ENCODE results near the gene SMDT1.
"Not testable (repeated sequence)": the region's sequence is repeated elsewhere in the genome, so short reads cannot be mapped to it uniquely, and the experiment has no call there.

Gene SMDT1

DNA sequence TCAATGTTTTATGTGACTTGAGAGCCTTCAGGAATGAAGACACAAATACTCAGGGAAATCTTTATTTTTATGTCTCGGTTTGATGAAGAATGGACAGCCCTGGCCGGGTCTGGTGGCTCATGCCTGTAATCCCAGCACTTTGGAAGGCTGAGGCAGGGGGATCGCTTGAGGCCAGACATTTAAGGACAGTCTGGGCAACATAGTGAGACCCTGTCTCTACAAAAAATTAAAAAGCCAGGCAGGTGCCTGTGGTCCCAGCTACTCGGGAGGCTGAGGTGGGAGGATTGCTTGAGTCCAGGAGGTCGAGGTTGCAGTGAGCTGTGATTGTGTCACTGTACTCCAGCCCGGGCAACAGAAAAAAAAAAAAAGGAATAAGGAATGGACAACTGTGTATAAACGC lies 8.0 kb upstream of the SMDT1 start:
- DNase-seq = not testable (repeated sequence)

GRCh38 chr22:42072606-42073330 lies 6.7 kb upstream of the SMDT1 start:
- DNase-seq = no peak

GRCh38 chr22:42073621-42074041 lies 5.9 kb upstream of the SMDT1 start:
- DNase-seq = no peak

GRCh38 chr22:42074132-42074811 lies 5.2 kb upstream of the SMDT1 start, which contains the start of gene PHETA2:
PHETA2 (plus strand) TSS chr22:42074248; CDS start chr22:42077294, 3,046 bp downstream.
- DNase-seq = no peak

- no peak for DNase-seq
These were observed 4.4 kb upstream of the SMDT1 start for GRCh38 chr22:42074846-42075676.

DNA sequence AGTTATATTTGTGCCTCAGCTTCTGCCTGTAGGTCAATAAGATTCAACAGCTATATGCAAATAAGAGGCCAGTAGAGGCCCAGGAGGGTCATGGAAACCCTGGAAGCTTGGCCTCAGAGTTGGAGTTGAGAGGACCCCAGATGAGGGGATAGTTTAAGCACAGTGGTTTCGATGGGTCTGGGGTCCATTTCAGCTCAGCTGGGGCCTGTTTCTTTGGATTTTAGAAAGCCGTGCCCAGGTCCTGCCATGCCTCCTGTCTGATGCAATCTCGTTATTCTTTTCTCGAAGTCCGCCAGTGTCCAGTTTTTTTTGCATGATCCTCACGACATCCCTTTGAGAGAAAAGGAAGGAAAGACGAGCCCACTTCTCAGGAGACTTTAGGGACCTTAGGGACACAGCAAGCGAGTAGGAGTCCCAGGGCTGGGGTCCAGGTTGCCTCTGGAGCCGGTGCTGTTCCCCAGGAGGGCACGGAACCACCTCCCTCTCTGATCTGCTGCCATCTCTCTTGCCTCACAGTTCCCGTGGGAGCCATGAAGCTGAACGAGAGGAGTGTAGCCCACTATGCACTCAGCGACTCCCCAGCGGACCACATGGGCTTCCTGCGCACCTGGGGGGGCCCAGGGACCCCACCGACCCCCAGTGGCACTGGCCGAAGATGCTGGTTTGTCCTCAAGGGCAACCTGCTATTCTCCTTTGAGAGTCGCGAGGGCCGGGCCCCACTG lies 2.6 kb upstream of the SMDT1 start:
- DNase-seq = no peak

- no peak for DNase-seq
These were observed 1.9 kb upstream of the SMDT1 start for GRCh38 chr22:42077486-42078125.

- DNase-seq = no peak
These were observed 806 bp upstream of the SMDT1 start for GRCh38 chr22:42078469-42079318.

GRCh38 chr22:42080287-42080686 lies 787 bp downstream of the SMDT1 start:
- DNase-seq = peak; percentile 25

DNA sequence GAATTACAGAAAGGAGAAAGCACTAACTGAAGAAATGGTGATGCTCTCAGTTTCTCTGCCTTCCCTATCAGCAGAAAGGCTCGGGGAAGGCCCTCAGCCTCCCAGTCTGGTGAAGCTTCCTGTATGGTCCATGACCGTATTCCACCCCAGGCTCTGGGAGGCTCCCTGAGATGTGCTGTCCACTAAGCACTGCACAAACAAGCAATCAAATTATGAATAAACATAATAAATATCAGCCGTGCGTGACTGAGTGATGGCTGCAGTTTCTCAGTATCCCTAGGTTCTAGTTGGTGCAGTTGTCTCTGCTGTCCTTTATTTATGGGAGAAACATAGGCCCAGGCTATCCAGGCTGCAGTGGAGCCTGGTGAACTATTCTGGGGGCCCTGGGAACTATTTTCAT lies 3.6 kb downstream of the SMDT1 start:
- no peak for DNase-seq

DNA sequence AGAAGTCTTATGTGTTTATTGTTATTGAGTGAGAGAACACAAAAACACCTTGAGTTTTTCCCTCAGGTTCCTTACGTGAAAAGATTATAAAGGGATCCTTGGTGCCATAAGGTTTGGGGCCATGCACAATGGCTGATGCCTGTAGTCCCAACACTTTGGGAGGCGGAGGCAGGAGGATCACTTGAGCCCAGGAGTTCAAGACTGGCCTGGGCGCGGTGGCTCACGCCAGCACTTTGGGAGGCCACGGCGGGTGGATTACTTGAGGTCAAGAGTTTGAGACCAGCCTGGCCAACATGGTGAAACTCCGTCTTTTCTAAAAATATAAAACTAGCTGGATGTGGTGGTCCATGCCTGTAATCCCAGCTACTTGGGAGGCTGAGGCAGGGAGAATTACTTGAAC lies 5.4 kb downstream of the SMDT1 start:
- no peak for DNase-seq

- no peak for DNase-seq
These were observed 6.6 kb downstream of the SMDT1 start for GRCh38 chr22:42086051-42086450.

DNA sequence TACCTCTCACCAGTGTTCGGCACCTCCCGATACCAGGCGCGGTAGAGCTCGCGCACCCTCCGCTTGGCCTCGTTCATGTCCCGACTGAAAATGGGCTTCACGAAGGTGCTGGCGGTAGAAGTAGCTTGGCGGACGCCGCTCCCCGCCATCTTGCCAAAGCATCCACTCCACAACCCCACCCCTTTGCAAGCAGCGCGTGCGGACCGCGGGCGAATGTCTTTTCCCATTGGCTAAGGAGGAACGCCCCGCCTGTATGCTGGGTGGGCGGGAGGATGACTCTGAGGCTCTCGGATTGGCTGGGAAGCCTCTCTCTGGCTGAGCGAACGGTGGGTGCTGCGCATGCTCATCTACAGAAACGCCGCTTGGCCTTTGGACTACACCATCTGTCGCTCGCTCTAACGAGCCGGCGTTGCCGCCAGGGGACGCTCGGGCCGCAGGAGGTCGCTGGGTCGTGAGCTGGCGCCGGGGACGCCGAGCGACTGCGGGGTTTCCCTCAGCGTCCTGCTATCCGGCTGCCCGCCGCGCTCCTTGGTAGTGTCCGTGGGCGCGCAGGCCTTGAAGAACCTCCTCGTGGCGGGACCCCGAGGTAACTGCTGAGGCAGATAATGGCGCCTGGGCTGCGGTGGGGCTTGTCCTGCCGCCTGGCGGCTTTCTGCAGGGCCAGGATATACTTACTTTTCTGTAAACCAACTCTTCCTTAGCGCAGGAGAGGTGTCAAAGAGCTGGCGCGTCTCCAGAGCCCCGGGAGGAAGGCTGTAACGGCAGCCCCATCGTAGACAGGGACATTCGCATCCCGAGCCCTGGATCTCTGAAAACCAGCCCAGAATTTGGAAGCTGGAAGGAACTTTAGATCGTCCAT lies 11.3 kb downstream of the SMDT1 start, which contains the start of gene NDUFA6:
Gene NDUFA6, minus strand, starts transcription at position 177 of the 859 bp plus-strand sequence. Its CDS starts 28 bp downstream, at position 149.
- DNase-seq = peak; percentile 99

DNA sequence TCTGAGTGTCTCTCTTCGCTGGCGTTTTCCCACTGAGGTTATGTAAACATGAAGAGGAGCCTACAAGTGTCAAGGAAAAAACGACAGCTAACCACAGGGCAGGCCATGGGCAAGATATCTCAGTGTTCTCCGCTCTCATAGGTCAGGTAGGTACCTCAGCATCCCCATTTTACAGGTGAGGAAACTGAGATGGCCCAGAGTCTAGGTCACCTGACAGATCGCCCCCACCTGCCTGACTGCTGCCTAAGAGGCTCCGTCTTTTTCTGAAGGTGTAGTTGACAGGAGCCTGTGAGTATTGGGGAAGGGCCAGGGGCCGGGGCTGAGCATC lies 11.9 kb downstream of the SMDT1 start:
- DNase-seq = no peak

DNA sequence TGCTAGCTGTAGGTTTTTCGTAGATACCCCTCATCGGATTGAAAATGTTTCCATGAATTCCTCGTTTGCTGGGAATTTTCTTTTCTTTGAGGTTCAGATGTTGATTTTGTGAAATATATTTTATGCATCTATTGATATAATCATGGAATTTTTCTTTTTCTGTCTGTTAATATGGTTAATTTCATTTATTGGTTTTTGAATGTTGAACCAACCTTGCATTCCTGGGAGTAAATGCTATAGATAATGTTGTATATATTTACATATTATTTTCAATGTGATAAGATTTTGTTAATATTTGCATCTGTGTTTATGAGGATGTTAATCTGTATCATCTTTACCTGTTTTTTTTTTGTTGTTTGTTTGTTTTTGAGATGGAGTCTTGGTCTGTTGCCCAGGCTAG lies 21.7 kb downstream of the SMDT1 start:
- DNase-seq = no peak

- DNase-seq = not testable (repeated sequence)
These were observed 24.9 kb downstream of the SMDT1 start for GRCh38 chr22:42104332-42104860.

DNA sequence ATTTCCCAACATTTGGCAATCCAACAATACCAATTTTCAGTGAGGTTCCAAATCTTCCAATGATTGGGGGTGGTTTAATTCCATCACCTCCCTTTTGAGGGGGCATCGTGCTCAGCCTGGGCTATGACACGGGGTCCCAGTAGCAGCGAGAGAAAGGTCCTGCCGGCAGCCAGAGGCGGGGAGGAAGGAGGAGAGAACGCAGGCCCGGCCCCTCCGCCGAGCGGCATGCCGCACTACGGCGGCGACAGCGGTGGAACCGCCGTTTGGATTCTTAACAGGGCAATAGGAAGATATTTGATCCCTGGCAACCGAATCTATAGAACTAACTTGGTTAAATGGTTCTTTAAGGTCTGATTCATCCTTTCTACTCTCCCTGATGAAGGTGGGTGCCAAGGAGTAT lies 29.3 kb downstream of the SMDT1 start:
- DNase-seq = no peak

GRCh38 chr22:42111798-42112197 lies 32.3 kb downstream of the SMDT1 start:
- no peak for DNase-seq

GRCh38 chr22:42112793-42113192 lies 33.3 kb downstream of the SMDT1 start:
- peak; percentile 23 for DNase-seq

DNA sequence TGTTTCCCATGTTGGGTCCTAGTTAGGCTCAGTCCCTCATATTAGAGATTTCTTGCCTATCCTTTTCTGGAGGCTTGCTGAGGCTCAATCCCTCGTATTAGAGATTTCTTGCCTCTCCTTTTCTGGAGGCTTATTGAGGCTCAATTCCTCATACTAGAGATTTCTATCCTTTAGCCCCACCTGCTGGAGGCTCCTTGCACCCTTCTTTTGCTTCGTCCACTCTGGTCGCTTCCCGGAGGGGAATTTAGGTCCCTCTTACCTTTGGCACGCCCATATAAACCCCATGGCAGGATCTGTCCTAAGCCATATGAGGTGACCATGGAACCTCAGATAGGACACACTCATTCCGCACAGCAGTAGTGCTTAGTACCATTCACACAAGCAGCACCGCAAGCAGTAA lies 35.2 kb downstream of the SMDT1 start:
- DNase-seq = peak; percentile 19
